HG03460 (cell line): Measurements from ENCODE around the gene CRISP2.
"Not testable (repeated sequence)": the region's sequence is repeated elsewhere in the genome, so short reads cannot be mapped to it uniquely, and the experiment has no call there.

ENCODE experiments used
- ATAC-seq: cut with Tn5 transposase; IDR thresholded peaks from one replicate; pipeline ENCODE4 v1.9.1; 2021; ENCODE audit not compliant: unreplicated experiment

Gene CRISP2

GRCh38 chr6:49713346-49713745 lies at the start of gene CRISP2:
Gene CRISP2 (minus strand): TSS chr6:49713543. CDS start chr6:49709196, 4,347 bp downstream.
- ATAC-seq, result no peak

- ATAC-seq, result no peak
Observed at GRCh38 chr6:49744259-49744658, 30.9 kb upstream of the CRISP2 start, which contains the start of gene CRISP3. Gene CRISP3 (minus strand): TSS chr6:49744388. CDS start chr6:49744367, 21 bp downstream.

GRCh38 chr6:49743429-49743828 lies 30.1 kb upstream of the CRISP2 start:
- no peak for ATAC-seq

DNA sequence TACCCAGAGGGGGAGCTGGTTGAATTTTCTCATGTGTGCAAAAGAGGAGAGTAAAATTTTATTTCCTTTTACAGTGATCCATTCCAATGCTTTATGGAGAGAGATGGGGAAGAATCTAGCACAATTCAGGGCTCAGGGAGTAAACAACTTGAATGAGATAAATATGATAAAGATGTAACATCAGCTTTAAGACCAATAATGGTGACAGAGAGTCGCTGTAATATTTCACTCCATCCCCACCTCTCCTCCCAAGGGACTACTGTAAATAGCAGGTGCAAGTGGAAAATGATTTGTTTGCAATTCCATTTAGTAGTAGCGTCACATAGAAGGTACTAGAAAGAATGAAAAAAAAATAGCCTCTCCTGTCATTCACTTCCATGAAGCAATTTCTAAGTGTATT lies 26.1 kb upstream of the CRISP2 start:
- ATAC-seq, result no peak

- ATAC-seq, result no peak
Observed at GRCh38 chr6:49736017-49736508, 22.7 kb upstream of the CRISP2 start.

DNA sequence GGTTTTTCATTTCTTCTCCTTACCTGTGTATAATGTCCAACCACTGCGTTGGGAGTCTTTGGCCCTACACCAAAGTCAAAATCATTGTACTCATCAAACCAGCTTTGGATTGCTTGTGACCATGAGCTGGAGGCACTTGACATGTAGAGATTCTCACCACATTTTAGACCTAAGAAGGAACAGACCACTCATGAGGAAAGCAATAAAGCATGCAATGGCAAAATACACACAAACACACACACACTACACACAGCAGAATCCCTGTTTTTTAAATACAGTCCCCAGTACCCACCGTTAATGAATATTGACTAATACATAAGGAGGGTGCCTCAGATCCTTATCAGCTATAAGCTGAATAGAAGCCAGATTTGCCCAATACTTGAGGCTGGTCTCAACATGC lies 20.3 kb upstream of the CRISP2 start:
- ATAC-seq, result no peak

- ATAC-seq, result no peak
Observed at GRCh38 chr6:49732781-49733180, 19.4 kb upstream of the CRISP2 start.

DNA sequence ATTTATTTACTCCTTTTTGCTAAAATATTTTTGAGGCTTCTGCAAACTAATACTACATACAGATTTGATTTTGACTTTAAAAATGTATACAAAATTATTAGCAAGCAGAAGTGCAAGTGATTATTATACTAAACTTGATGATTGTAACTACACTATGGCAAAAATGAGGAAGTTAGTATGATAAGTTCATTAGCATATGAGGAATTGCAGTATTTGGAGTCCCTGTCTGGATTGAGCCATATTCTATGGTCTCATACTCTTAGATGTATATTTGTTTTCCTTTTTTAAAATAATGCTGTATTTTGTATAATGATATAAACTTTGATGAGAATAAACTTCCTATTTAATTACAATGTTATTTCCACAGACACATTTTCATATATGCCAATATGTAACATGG lies 16.9 kb upstream of the CRISP2 start:
- ATAC-seq, result no peak

DNA sequence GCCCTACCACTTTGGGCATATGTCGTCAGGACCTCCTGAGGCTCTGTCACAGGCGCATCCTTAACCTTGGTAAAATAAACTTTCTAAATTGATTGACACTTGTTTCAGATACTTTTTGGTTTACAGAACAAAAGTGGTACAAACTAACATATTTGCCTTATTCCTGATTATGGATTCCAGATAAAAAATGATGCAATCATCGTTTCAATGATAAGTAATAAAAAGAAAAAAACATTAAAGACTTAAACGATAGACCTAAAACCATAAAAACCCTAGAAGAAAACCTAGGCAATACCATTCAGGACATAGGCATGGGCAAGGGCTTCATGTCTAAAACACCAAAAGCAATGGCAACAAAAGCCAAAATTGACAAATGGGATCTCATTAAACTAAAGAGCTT lies 10.6 kb upstream of the CRISP2 start:
- not testable (repeated sequence) for ATAC-seq

DNA sequence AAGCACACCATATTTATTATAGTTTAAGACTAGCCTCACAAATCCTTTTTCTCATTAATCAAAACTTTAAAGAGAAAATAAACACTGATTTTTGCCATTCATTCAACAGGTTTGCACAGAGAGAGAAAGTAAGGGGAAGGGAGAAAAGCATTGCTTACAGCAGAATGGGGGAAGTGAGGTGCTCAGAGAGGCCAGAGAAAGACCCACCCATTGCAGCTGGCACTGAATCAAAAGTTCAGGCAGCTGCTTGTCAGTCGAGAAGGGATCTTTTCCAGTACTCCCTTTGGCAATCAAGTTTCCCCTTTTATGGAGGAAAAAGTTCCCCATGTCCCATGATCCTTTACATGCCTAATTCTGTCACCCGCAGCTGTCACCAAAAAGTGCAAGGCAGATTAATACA lies 8.0 kb upstream of the CRISP2 start:
- ATAC-seq, result no peak

GRCh38 chr6:49720372-49720771 lies 7.0 kb upstream of the CRISP2 start:
- ATAC-seq, result no peak

GRCh38 chr6:49698478-49698877 lies 14.9 kb downstream of the CRISP2 start:
- no peak for ATAC-seq

GRCh38 chr6:49693512-49693911 lies 19.8 kb downstream of the CRISP2 start:
- no peak for ATAC-seq

DNA sequence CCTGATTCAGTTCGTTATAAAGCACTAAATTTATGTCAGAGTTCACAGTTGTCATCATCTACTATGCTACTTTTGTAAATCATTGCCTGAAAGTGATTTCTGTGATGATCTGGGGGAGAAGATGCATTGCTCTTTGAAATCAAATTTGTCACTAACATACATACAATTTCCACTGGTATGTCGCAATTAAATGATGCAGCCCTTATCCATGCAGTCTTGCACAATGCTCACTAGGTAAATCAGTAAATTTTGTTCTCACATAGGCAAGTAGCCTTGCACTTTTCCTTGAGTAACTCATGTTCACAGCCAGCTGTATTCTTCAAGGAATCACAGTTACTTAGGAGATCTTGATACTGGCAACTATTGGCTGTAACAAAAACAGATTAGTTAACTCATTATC lies 20.8 kb downstream of the CRISP2 start:
- no peak for ATAC-seq

DNA sequence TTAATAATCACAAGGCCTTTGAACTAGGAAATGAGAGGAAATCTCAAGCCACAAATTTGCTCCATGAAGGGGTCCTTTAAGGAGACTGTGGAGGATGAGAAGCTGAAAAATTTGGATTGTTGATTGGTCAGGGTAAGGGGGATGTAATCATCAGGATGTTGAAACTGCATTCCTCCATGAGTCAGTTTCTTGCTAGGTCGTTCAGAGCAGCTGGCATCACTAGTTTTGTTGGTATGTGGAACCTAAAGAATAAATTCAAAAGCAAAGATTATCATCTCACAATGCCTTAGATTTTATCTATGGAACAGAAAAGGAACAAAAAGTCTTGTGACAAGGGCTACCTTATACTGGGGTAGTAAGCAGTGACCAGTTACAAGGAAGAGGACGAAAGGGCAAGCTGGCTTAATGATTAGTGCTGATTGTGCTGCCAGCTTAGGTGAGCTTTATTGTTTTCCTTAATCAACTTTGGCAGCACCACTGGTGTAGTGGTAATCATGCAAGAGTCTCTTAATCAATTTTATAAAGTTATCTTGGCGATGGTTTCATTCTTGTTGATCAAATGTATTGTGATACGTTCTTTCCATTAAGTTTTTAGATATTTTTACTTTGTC lies 36.6 kb downstream of the CRISP2 start:
- no peak for ATAC-seq

DNA sequence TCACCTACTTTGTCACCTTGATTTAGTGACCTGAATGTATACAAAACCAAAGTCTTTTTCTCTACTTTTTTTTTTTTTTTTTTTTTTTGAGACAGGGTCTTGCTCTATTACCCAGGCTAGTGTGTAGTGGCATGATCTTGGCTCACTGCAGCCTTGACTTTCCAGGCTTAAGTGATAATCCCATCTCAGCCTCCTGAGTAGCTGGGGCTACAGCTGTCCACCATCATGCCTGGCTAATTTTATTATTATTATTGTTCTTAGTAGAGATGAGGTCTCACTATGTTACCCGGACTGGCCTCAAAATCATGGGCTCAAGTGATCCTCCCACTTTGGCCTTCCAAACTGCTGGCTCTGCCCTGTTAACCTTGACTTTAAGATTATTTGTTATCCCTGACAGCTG lies 37.5 kb downstream of the CRISP2 start:
- ATAC-seq, result no peak

- ATAC-seq, result no peak
Observed at GRCh38 chr6:49668083-49668511, 45.2 kb downstream of the CRISP2 start.

DNA sequence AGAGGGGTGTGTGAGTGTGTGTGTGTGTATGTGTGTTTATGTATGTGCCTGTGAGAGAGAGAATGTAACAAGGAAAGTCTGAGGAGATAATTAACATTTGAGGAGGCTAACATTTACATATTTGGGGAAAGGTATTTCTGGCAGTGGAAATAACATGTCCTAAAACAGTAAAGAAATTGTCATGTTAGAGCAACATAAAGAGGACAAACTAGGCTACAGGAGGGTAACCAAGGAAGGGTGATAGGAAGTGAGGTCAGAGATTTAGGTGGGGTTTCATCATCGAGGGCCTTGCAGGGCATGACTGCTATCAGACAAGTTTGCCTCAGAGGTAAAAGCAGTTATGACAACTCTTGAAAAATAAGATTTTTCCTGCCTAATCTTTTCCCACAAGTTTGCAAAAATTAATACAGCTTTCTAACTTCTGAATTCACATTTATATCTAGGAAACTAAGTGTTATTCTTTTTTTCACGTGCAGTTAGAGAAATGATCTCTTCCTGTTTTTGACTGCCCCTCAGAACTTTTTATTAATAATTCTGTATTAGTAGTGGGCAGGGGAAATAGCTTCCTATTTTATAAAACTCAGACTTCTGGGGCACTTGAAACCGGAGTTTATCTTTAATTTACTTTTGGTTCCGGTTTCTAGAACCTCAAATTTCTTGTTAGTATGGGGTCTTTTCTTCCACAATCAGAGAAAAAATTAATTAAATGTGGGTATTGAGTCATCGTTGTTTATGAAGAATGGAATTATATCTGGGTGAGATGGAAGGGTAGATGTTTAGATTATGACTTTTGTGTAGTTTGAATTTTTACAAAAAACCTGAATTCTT lies 46.2 kb downstream of the CRISP2 start:
- ATAC-seq, result no peak

- ATAC-seq, result no peak
Observed at GRCh38 chr6:49666480-49666879, 46.9 kb downstream of the CRISP2 start.

- no peak for ATAC-seq
Observed at GRCh38 chr6:49664817-49665216, 48.5 kb downstream of the CRISP2 start.

DNA sequence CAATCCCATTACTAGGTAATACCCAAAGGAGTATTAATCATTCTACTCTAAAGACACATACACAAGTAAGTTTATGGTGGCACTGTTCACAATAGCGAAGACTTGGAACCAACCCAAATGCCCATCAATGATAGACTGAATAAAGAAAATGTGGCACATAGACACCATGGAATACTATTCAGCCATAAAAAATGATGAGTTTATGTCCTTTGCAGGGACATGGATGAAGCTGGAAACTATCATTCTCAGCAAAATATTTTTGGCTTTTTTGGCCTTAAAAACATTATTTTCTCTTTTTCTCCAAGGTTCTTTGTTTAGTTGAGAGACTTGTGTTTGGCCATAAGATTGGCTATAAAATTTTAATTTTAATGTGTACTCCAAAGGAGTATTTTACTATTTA lies 49.3 kb downstream of the CRISP2 start:
- ATAC-seq, result not testable (repeated sequence)

- ATAC-seq, result no peak
Observed at GRCh38 chr6:49662892-49663261, 50.5 kb downstream of the CRISP2 start.
